Calu3 (cell line): Measurements from ENCODE around the gene HEXD. TPM values are rescaled to one million over a fixed set of nuclear protein-coding genes. Genes with fewer than 3 reads are reported as not detected.

Experiments used
- Bru-seq: library from RNA; stranded (reverse); fragments of 400-500 nt; gene quantifications from one replicate; lab custom pipeline; 2021; lab: Mats Ljungman, UMichigan
- BruChase-seq, 2 experiments: library from RNA; stranded (reverse); fragments of 400-500 nt; gene quantifications; one replicate each; lab custom pipeline; 2021; lab: Mats Ljungman, UMichigan
- BruUV-seq: library from RNA; stranded (reverse); fragments of 400-500 nt; replicated peaks from 2 replicates; lab custom pipeline; 2021; lab: Mats Ljungman, UMichigan
- CTCF ChIA-PET: fragments of 300-600 bp; sonication (Branson Sonifier 250); formaldehyde crosslinking; loops from one replicate; lab custom pipeline; 2022; ENCODE audit warnings: antibody characterized with exemption; lab: Charles Lee
- DNase-seq: peaks from one replicate; pipeline ENCODE4 v3.0.0; 2022
- H3K27ac Mint-ChIP-seq: one replicate; pipeline ENCODE4 v1.8.0; 2022; ENCODE audit warnings: mixed read lengths; ENCODE audit not compliant: unreplicated experiment
- H3K27me3 Mint-ChIP-seq: one replicate; pipeline ENCODE4 v1.8.0; 2022; ENCODE audit warnings: mixed read lengths; ENCODE audit not compliant: unreplicated experiment
- H3K36me3 Mint-ChIP-seq: one replicate; pipeline ENCODE4 v1.8.0; 2022; ENCODE audit warnings: mild to moderate bottlenecking, moderate library complexity, mixed read lengths; ENCODE audit not compliant: insufficient read depth, unreplicated experiment
- H3K4me1 Mint-ChIP-seq: one replicate; pipeline ENCODE4 v1.8.0; 2022; ENCODE audit warnings: mild to moderate bottlenecking, low read depth, mixed read lengths; ENCODE audit not compliant: unreplicated experiment
- H3K4me3 Mint-ChIP-seq: one replicate; pipeline ENCODE4 v1.8.0; 2022; ENCODE audit warnings: mild to moderate bottlenecking, low read depth, moderate library complexity, mixed read lengths; ENCODE audit not compliant: unreplicated experiment
- H3K9me3 Mint-ChIP-seq: one replicate; pipeline ENCODE4 v1.8.0; 2022; ENCODE audit warnings: low read depth, mixed read lengths; ENCODE audit not compliant: unreplicated experiment
- intact Hi-C: fragments of 100-400 bp; cut with micrococcal nuclease; formaldehyde crosslinking; loops from one replicate; pipeline ENCODE4 v1.10.0; 2022; ENCODE audit not compliant: unreplicated experiment
- long read RNA-seq: library from polyadenylated mRNA; stranded (forward); transcript quantifications from one replicate; pipeline ENCODE4 v2.0.0, GENCODE V29; 2022
- total RNA-seq: library from RNA; stranded (reverse); gene quantifications from 2 replicates; pipeline ENCODE4 v1.2.3, GENCODE V29; 2022
- TF ChIP-seq, protein P1 (sequence below): fragments of 200-600 bp; IDR thresholded peaks from one replicate; pipeline ENCODE4 v1.8.0; 2022; ENCODE audit warnings: antibody characterized with exemption; ENCODE audit not compliant: unreplicated experiment

HEXD gene
- total RNA-seq (30.7 and 36.0 TPM in 2 replicates), Bru-seq, nascent RNA (percentile 53 among the genes with signal in this experiment), BruChase-seq, experiment 1, labeled RNA remaining after a 6-hour chase (percentile 57 among the genes with signal in this experiment), BruChase-seq, experiment 2, labeled RNA remaining after a 2-hour chase (percentile 52 among the genes with signal in this experiment)
- long read RNA-seq, transcript HEXDC-201 (13 exons, 1,853 nt) = major isoform, 6 of 28 reads
- long read RNA-seq, partial matches to known transcripts = 4 of 28 reads
- long read RNA-seq, other reads (novel, unspliced or antisense) = 17 of 28 reads

DNA sequence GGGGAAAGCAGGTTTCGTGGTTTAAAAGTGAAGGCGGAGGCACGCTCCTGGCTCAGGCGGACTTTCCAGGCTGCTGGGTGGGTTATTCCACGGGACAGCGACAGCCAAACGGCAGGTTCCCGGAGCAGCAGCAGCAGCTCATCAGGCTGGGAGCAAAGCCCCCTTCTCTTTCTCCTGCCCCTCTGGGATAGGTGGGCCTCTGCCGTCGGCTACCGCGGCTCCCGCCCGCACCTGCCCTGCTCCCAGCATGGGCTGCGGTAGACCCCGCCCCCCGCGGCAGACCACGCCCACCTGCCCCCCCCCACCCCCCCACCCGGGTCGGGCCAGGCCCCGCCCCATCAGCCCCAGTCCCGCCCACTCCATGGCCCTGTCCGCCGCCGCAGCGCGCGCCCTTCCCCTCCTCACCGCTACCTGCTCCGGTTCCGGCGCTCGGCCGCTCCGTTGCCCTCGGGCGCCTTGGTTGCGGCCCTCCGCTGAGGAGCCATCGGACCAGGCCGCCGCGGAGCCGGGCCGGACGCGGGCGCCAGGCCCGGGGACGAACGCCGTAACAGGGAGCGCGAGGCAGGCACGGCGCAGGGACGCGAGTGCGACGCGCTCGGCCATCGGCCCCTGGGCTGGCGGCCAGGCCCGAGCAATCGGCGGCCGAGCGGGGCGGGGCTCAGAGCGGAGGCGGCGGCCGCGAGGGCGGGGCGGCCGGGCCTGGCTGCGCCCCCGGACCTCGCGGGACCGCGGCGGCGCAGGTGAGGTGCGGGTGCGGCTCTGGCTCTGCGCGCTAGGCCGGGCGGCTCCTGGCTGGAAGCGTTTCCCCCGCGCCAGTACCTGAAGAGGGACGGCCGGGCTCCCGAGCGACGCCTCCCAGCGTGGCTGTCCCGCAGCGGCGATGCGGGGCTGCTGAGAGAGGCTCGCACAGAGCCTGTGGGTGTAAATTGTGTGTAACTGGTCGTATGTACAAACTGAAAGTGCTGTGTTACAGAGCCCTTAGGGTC is at the start of gene HEXD, which contains the start of gene OGFOD3:
Gene HEXD, plus strand, starts transcription at position 347 of the 986 bp plus-strand sequence. CDS start 1,453 bp downstream, outside the sequence.
Gene OGFOD3, minus strand, starts transcription at position 586 of the 986 bp plus-strand sequence. Its CDS starts 101 bp downstream, at position 485.
- no peaks in the 10 kb centered on the region for H3K4me1 Mint-ChIP-seq
- CTCF ChIA-PET = no interaction called here
- intact Hi-C loops = no loop called here
- no TSS peak for BruUV-seq
- no peak within 1 kb of the TSS for H3K27ac Mint-ChIP-seq
- H3K9me3 Mint-ChIP-seq = no peaks in the 10 kb centered on the region
- peaks cover 18% of the 10 kb centered on the region for H3K36me3 Mint-ChIP-seq
- TF ChIP-seq, protein P1, sequence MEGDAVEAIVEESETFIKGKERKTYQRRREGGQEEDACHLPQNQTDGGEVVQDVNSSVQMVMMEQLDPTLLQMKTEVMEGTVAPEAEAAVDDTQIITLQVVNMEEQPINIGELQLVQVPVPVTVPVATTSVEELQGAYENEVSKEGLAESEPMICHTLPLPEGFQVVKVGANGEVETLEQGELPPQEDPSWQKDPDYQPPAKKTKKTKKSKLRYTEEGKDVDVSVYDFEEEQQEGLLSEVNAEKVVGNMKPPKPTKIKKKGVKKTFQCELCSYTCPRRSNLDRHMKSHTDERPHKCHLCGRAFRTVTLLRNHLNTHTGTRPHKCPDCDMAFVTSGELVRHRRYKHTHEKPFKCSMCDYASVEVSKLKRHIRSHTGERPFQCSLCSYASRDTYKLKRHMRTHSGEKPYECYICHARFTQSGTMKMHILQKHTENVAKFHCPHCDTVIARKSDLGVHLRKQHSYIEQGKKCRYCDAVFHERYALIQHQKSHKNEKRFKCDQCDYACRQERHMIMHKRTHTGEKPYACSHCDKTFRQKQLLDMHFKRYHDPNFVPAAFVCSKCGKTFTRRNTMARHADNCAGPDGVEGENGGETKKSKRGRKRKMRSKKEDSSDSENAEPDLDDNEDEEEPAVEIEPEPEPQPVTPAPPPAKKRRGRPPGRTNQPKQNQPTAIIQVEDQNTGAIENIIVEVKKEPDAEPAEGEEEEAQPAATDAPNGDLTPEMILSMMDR = no peak
- H3K4me3 Mint-ChIP-seq = peak within 1 kb of the TSS; percentile 72
- peak; percentile 91 for DNase-seq
- H3K27me3 Mint-ChIP-seq = no peaks in the 10 kb centered on the region

DNA sequence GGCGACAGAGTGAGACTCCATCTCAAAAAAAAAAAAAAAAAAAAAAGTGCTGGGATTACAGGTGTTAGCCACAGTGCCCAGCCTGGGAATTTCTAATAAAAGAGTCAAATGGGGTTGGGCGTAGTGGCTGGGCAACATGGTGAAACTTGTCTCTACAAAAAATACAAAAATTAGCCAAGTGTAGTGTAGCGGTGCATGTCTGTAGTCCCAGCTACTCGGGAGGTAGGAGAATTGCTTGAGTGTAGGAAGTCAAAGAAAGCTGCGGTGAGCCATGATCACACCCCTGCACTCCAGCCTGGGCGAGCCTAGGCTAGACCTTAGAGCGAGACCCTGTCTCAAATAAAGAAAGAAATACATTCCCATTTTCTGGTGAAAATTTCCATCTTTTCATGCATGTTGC is 48.9 kb upstream of the HEXD start:
- DNase-seq = no peak
- intact Hi-C loops = no loop called here
- no TSS peak for BruUV-seq
- Mint-ChIP-seq H3K4me1 (no peaks in the 10 kb centered on the region), H3K9me3 (no peaks in the 10 kb centered on the region), H3K4me3 (no peak overlapping the region), H3K27ac (no peak overlapping the region), H3K36me3 (no peaks in the 10 kb centered on the region), H3K27me3 (peaks cover 48% of the 10 kb centered on the region)
- CTCF ChIA-PET = no interaction called here
- TF ChIP-seq, protein P1 = no peak

DNA sequence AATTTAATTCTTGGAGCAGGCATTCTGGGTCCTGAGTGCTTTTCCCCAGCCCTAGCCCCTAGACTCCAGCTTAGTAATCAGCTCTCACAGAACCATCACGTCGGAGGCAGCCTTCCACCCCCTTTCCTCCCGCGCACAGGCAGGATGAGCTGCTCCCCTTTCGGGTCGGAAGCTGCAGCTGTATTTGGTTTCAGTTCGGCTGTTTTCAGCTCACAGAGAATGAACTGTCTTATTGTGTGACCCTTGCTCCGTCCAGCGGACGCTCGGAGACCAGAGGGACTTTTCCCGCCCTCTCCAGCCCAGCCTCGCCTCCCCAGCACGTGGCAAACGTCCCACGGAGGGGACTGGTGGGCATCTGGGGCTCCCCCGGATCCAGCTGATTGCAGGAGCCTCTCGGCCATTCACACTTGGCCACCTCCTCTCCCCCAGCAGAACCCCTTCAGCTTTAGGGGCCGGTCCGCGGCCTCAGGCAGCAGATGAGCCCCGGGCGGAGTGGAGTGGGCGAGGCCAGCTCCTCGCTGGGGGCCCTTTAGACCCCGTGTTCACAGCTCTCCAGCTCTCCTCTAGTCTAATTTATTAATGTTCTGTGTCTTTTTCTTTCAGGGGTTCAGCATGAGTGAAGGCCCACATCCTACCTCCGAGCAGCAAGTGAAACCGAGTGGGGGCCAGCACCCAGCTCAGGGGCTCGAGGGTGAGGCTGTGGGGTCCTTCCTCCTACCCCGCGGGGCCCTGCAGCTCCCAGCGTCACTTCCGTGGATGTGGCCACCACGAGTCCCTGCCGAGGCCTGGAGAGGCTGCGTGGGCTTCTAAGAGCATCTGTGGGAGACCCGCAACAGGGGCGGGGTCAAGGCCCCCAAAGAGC is 47.4 kb upstream of the HEXD start:
- Mint-ChIP-seq H3K27ac (no peak overlapping the region), H3K4me1 (no peaks in the 10 kb centered on the region), H3K36me3 (no peaks in the 10 kb centered on the region), H3K27me3 (peaks cover 33% of the 10 kb centered on the region), H3K9me3 (no peaks in the 10 kb centered on the region), H3K4me3 (no peak overlapping the region)
- no TSS peak for BruUV-seq
- TF ChIP-seq, protein P1 = no peak
- CTCF ChIA-PET = no interaction called here
- no peak for DNase-seq
- intact Hi-C loops = no loop called here
